GM23338 (cell line): ENCODE results near the gene CELSR1. TPM values are rescaled to one million over a fixed set of nuclear protein-coding genes. Genes with fewer than 3 reads are reported as not detected.

Source experiments
- ATAC-seq: fragments of 200-7000 bp; cut with Tn5 transposase; 3 replicates; pipeline ENCODE4 v1.9.1; 2020
- DNase-seq: peaks from one replicate; pipeline ENCODE4 v3.0.0-alpha.2; 2015; ENCODE audit warnings: low spot score
- H2AFZ ChIP-seq: fragments of 200-600 bp; sonication (generic); 2 replicates; pipeline ENCODE4 v1.8.0; 2016; ENCODE audit warnings: antibody characterized with exemption, mild to moderate bottlenecking, moderate library complexity
- H3F3A ChIP-seq: fragments of 200-600 bp; sonication (generic); replicated peaks from 2 replicates; pipeline ENCODE4 v1.8.0; 2017; ENCODE audit warnings: antibody characterized with exemption, mixed run types, low read depth
- H3K27ac ChIP-seq: fragments of 200-600 bp; sonication (generic); 2 replicates; pipeline ENCODE4 v1.6.1; 2016; ENCODE audit warnings: low read depth
- H3K27me3 ChIP-seq: fragments of 200-600 bp; sonication (generic); 2 replicates; pipeline ENCODE4 v1.8.0; 2016; ENCODE audit warnings: mild to moderate bottlenecking, mixed run types, moderate library complexity; ENCODE audit not compliant: insufficient read depth
- H3K36me3 ChIP-seq: fragments of 200-600 bp; sonication (generic); 2 replicates; pipeline ENCODE4 v1.8.0; 2016; ENCODE audit warnings: mild to moderate bottlenecking; ENCODE audit not compliant: insufficient read depth
- H3K4me1 ChIP-seq: fragments of 200-600 bp; sonication (generic); 2 replicates; pipeline ENCODE4 v1.8.0; 2016; ENCODE audit warnings: mild to moderate bottlenecking, moderate library complexity; ENCODE audit not compliant: insufficient read depth
- H3K4me2 ChIP-seq: fragments of 200-600 bp; sonication (generic); 2 replicates; pipeline ENCODE4 v1.7.1; 2017; ENCODE audit warnings: mixed run types
- H3K4me3 ChIP-seq: fragments of 200-600 bp; sonication (generic); 2 replicates; pipeline ENCODE4 v1.6.1; 2016; ENCODE audit warnings: mixed run types
- H3K79me2 ChIP-seq: fragments of 200-600 bp; sonication (generic); replicated peaks from 2 replicates; pipeline ENCODE4 v1.8.0; 2017; ENCODE audit warnings: mild to moderate bottlenecking; ENCODE audit not compliant: insufficient read depth
- H3K9me2 ChIP-seq: fragments of 200-600 bp; sonication (generic); 2 replicates; pipeline ENCODE4 v1.8.0; 2017; ENCODE audit not compliant: insufficient read depth
- H4K20me1 ChIP-seq: fragments of 200-600 bp; sonication (generic); replicated peaks from 2 replicates; pipeline ENCODE4 v1.8.0; 2017; ENCODE audit warnings: mild to moderate bottlenecking; ENCODE audit not compliant: insufficient read depth
- H3K27ac Mint-ChIP-seq: 2 replicates; pipeline ENCODE4 v1.8.0; 2020; ENCODE audit warnings: inconsistent platforms, mild to moderate bottlenecking, moderate library complexity, mixed read lengths
- H3K27me3 Mint-ChIP-seq: 3 replicates; pipeline ENCODE4 v1.8.0; 2022; ENCODE audit warnings: low read depth, mild to moderate bottlenecking, moderate library complexity, mixed read lengths, inconsistent platforms; ENCODE audit not compliant: insufficient read depth, poor library complexity
- H3K36me3 Mint-ChIP-seq: 3 replicates; pipeline ENCODE4 v1.8.0; 2021; ENCODE audit warnings: low read depth, mild to moderate bottlenecking, inconsistent platforms, moderate library complexity, mixed read lengths
- H3K4me1 Mint-ChIP-seq: 3 replicates; pipeline ENCODE4 v1.8.0; 2020; ENCODE audit warnings: mild to moderate bottlenecking, inconsistent platforms, mixed read lengths
- H3K4me3 Mint-ChIP-seq: 3 replicates; pipeline ENCODE4 v1.8.0; 2021; ENCODE audit warnings: moderate library complexity, mild to moderate bottlenecking, inconsistent platforms, mixed read lengths
- H3K9me3 Mint-ChIP-seq: 3 replicates; pipeline ENCODE4 v1.8.0; 2020; ENCODE audit warnings: moderate library complexity, mild to moderate bottlenecking, inconsistent platforms, mixed read lengths
- CREB1 ChIP-seq: fragments of 250-450 bp; sonication (Bioruptor Pico); IDR thresholded peaks from 2 replicates; pipeline ENCODE4 v1.5.0; 2020; ENCODE audit warnings: low read depth, mild to moderate bottlenecking, moderate library complexity
- CTCF ChIP-seq, 2 experiments: fragments of 200-600 bp in 1 of 2; sonication (generic) in 1 of 2; conservative IDR thresholded peaks; 2 replicates each; pipeline versions ENCODE4 v1.5.1 to v1.6.1; 2016 to 2017; ENCODE audit warnings: antibody characterized with exemption in 2 of 2, low read depth in 2 of 2, mild to moderate bottlenecking in 2 of 2, moderate library complexity in 1 of 2
- EZH2phosphoT487 ChIP-seq: fragments of 200-600 bp; sonication (generic); IDR thresholded peaks from one replicate; pipeline ENCODE4 v1.8.1; 2018; ENCODE audit warnings: antibody characterized with exemption; ENCODE audit not compliant: unreplicated experiment
- JUNB ChIP-seq: IDR thresholded peaks from one replicate; pipeline ENCODE4 v1.6.1; 2016; ENCODE audit warnings: antibody characterized with exemption; ENCODE audit not compliant: unreplicated experiment
- NANOG ChIP-seq: IDR thresholded peaks from 2 replicates; pipeline ENCODE4 v1.6.1; 2016; ENCODE audit warnings: antibody characterized with exemption, borderline replicate concordance
- POLR2AphosphoS5 ChIP-seq: IDR thresholded peaks from 2 replicates; pipeline ENCODE4 v1.6.1; 2016; ENCODE audit warnings: antibody characterized with exemption, low read depth
- STAT1 ChIP-seq: IDR thresholded peaks from one replicate; pipeline ENCODE4 v1.6.1; 2016; ENCODE audit warnings: antibody characterized with exemption; ENCODE audit not compliant: unreplicated experiment
- ZNF114 ChIP-seq: fragments of 250-450 bp; sonication (Bioruptor Pico); IDR thresholded peaks from 2 replicates; pipeline ENCODE4 v1.5.0; 2020; ENCODE audit warnings: mild to moderate bottlenecking, moderate library complexity
- ZNF331 ChIP-seq: fragments of 250-450 bp; sonication (Bioruptor Pico); IDR thresholded peaks from 2 replicates; pipeline ENCODE4 v1.5.0; 2020; ENCODE audit warnings: low read depth, mild to moderate bottlenecking, moderate library complexity
- polyA plus RNA-seq: library from polyadenylated mRNA; unstranded; fragments of >200 nt; fragmentation: Nextera tagmentation; extraction: Ambion mirVana; gene quantifications from 2 replicates; pipeline ENCODE4 v1.2.1, GENCODE V29; 2016
- total RNA-seq: library from RNA; depleted of rRNA; stranded (reverse); fragments of >200 nt; shearing (Covaris generic); gene quantifications from 2 replicates; pipeline ENCODE4 v1.2.3, GENCODE V29; 2014
- TF ChIP-seq, protein P1 (sequence below): IDR thresholded peaks from one replicate; pipeline ENCODE4 v1.6.1; 2018; ENCODE audit warnings: antibody characterized with exemption; ENCODE audit not compliant: unreplicated experiment
- TF ChIP-seq, protein P2 (sequence below): fragments of 250-450 bp; sonication (Bioruptor Pico); IDR thresholded peaks from 2 replicates; pipeline ENCODE4 v1.5.0; 2020; ENCODE audit warnings: mild to moderate bottlenecking, moderate library complexity
- TF ChIP-seq, protein P3 (sequence below): IDR thresholded peaks from 2 replicates; pipeline ENCODE4 v1.6.1; 2016; ENCODE audit warnings: antibody characterized with exemption

The CELSR1 gene
- total and polyA plus RNA-seq, 2 experiments from 2014 or later: 4.8 to 20.4 TPM

GRCh38 chr22:46328797-46329196 is 208.6 kb downstream of the CELSR1 start:
- Mint-ChIP-seq H3K27ac (no peak overlapping the region), H3K9me3 (no peaks in the 10 kb centered on the region), H3K4me1 (no peaks in the 10 kb centered on the region), H3K4me3 (no peak overlapping the region), H3K27me3 (peaks cover 3% of the 10 kb centered on the region), H3K36me3 (peaks cover 53% of the 10 kb centered on the region)
- H3K27me3 ChIP-seq: no peaks in the 10 kb centered on the region
- peaks cover 18% of the 10 kb centered on the region for H3K36me3 ChIP-seq
- H3K4me3 ChIP-seq: no peak overlapping the region
- H3F3A ChIP-seq: no peaks in the 10 kb centered on the region
- no peak overlapping the region for H3K27ac ChIP-seq
- no peak for DNase-seq
- no peaks in the 10 kb centered on the region for H3K9me2 ChIP-seq
- no peak overlapping the region for H2AFZ ChIP-seq
- H3K4me2 ChIP-seq: no peak overlapping the region
- no peaks in the 10 kb centered on the region for H3K4me1 ChIP-seq
- no peak for TF ChIP-seq EZH2phosphoT487
- TF ChIP-seq, protein P1, sequence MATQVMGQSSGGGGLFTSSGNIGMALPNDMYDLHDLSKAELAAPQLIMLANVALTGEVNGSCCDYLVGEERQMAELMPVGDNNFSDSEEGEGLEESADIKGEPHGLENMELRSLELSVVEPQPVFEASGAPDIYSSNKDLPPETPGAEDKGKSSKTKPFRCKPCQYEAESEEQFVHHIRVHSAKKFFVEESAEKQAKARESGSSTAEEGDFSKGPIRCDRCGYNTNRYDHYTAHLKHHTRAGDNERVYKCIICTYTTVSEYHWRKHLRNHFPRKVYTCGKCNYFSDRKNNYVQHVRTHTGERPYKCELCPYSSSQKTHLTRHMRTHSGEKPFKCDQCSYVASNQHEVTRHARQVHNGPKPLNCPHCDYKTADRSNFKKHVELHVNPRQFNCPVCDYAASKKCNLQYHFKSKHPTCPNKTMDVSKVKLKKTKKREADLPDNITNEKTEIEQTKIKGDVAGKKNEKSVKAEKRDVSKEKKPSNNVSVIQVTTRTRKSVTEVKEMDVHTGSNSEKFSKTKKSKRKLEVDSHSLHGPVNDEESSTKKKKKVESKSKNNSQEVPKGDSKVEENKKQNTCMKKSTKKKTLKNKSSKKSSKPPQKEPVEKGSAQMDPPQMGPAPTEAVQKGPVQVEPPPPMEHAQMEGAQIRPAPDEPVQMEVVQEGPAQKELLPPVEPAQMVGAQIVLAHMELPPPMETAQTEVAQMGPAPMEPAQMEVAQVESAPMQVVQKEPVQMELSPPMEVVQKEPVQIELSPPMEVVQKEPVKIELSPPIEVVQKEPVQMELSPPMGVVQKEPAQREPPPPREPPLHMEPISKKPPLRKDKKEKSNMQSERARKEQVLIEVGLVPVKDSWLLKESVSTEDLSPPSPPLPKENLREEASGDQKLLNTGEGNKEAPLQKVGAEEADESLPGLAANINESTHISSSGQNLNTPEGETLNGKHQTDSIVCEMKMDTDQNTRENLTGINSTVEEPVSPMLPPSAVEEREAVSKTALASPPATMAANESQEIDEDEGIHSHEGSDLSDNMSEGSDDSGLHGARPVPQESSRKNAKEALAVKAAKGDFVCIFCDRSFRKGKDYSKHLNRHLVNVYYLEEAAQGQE: no peak
- TF ChIP-seq, protein P2, sequence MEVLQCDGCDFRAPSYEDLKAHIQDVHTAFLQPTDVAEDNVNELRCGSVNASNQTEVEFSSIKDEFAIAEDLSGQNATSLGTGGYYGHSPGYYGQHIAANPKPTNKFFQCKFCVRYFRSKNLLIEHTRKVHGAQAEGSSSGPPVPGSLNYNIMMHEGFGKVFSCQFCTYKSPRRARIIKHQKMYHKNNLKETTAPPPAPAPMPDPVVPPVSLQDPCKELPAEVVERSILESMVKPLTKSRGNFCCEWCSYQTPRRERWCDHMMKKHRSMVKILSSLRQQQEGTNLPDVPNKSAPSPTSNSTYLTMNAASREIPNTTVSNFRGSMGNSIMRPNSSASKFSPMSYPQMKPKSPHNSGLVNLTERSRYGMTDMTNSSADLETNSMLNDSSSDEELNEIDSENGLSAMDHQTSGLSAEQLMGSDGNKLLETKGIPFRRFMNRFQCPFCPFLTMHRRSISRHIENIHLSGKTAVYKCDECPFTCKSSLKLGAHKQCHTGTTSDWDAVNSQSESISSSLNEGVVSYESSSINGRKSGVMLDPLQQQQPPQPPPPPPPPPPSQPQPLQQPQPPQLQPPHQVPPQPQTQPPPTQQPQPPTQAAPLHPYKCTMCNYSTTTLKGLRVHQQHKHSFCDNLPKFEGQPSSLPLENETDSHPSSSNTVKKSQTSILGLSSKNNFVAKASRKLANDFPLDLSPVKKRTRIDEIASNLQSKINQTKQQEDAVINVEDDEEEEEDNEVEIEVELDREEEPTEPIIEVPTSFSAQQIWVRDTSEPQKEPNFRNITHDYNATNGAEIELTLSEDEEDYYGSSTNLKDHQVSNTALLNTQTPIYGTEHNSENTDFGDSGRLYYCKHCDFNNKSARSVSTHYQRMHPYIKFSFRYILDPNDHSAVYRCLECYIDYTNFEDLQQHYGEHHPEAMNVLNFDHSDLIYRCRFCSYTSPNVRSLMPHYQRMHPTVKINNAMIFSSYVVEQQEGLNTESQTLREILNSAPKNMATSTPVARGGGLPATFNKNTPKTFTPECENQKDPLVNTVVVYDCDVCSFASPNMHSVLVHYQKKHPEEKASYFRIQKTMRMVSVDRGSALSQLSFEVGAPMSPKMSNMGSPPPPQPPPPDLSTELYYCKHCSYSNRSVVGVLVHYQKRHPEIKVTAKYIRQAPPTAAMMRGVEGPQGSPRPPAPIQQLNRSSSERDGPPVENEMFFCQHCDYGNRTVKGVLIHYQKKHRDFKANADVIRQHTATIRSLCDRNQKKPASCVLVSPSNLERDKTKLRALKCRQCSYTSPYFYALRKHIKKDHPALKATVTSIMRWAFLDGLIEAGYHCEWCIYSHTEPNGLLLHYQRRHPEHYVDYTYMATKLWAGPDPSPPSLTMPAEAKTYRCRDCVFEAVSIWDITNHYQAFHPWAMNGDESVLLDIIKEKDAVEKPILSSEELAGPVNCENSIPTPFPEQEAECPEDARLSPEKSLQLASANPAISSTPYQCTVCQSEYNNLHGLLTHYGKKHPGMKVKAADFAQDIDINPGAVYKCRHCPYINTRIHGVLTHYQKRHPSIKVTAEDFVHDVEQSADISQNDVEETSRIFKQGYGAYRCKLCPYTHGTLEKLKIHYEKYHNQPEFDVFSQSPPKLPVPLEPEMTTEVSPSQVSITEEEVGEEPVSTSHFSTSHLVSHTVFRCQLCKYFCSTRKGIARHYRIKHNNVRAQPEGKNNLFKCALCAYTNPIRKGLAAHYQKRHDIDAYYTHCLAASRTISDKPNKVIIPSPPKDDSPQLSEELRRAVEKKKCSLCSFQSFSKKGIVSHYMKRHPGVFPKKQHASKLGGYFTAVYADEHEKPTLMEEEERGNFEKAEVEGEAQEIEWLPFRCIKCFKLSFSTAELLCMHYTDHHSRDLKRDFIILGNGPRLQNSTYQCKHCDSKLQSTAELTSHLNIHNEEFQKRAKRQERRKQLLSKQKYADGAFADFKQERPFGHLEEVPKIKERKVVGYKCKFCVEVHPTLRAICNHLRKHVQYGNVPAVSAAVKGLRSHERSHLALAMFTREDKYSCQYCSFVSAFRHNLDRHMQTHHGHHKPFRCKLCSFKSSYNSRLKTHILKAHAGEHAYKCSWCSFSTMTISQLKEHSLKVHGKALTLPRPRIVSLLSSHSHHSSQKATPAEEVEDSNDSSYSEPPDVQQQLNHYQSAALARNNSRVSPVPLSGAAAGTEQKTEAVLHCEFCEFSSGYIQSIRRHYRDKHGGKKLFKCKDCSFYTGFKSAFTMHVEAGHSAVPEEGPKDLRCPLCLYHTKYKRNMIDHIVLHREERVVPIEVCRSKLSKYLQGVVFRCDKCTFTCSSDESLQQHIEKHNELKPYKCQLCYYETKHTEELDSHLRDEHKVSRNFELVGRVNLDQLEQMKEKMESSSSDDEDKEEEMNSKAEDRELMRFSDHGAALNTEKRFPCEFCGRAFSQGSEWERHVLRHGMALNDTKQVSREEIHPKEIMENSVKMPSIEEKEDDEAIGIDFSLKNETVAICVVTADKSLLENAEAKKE: no peak
- TF ChIP-seq CTCF (conservative IDR thresholded peaks at IDR 0.05; ENCODE audit: low read depth in 2 of 2): no peak
- TF ChIP-seq STAT1: no peak
- no peak for TF ChIP-seq ZNF114 (CRISPR knock-in tag)
- TF ChIP-seq, protein P3, sequence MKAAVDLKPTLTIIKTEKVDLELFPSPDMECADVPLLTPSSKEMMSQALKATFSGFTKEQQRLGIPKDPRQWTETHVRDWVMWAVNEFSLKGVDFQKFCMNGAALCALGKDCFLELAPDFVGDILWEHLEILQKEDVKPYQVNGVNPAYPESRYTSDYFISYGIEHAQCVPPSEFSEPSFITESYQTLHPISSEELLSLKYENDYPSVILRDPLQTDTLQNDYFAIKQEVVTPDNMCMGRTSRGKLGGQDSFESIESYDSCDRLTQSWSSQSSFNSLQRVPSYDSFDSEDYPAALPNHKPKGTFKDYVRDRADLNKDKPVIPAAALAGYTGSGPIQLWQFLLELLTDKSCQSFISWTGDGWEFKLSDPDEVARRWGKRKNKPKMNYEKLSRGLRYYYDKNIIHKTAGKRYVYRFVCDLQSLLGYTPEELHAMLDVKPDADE: no peak
- TF ChIP-seq NANOG: no peak
- TF ChIP-seq POLR2AphosphoS5: no peak
- TF ChIP-seq ZNF331 (CRISPR knock-in tag): no peak
- TF ChIP-seq CREB1 (CRISPR knock-in tag): no peak
- TF ChIP-seq JUNB: no peak
- H3K79me2 ChIP-seq: no peaks in the 10 kb centered on the region
- no peaks in the 10 kb centered on the region; the same call in 1 of the 2 replicates for H4K20me1 ChIP-seq
- no peak for ATAC-seq
